ENCODE measurements around the gene PCDHAC1.

PCDHAC1 gene

GRCh38 chr5:140978260-140978659 lies 52.2 kb downstream of the PCDHAC1 start:
- in situ Hi-C loops (cut with HindIII; ENCODE audit: low pct_unique_long_range_greater_than_20kb, low sequenced_read_pairs), result no loop called here

DNA sequence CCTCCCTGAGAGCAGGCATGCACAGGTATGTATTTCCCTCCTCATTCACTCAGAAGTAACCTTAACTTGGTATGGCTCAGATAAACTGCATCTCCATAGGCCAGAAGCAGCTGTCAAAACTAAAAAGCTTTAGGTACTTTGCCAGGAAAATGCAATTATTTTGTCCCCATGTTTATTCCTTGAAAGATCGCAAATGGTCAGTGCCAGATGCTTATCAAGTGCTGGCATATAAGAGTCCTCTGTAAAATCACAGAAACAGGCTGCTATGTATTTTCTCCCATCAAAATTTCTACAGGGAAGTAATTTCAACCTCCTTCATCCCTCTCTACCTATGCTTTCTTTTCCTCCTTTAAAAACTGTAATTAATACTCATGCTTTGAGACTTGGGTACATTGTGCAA lies 52.9 kb downstream of the PCDHAC1 start:
- in situ Hi-C loops (cut with HindIII; ENCODE audit: low pct_unique_long_range_greater_than_20kb, low sequenced_read_pairs), result no loop called here
- no peak for TF ChIP-seq JUND (IDR thresholded peaks at IDR 0.05; ENCODE audit: low read depth)
- DNase-seq (ENCODE audit: low read depth in 1 of 2, low spot score in 1 of 2), result no peak

More at GRCh38 chr5:140978260-140978659, 52.2 kb downstream of the PCDHAC1 start:
- no peak for DNase-seq (ENCODE audit: low read depth in 1 of 2, low spot score in 1 of 2)
- no peak for TF ChIP-seq JUND (IDR thresholded peaks at IDR 0.05; ENCODE audit: low read depth)
